ENCODE results near the gene FNBP1L. TPM values are rescaled to one million over a fixed set of nuclear protein-coding genes. Genes with fewer than 3 reads are reported as not detected.
A peak's percentile ranks its signal among the peaks of the same experiment; 100 is the strongest.

The FNBP1L gene
- total RNA-seq, 1 donor from 2014 or later: 251 TPM

- H3K27me3 Mint-ChIP-seq (ENCODE audit: unreplicated experiment): peaks cover 4% of the 10 kb centered on the region
- H3K4me1 Mint-ChIP-seq (ENCODE audit: low read depth, unreplicated experiment): peaks cover 20% of the 10 kb centered on the region
- H3K9me3 Mint-ChIP-seq (ENCODE audit: unreplicated experiment): peaks cover 12% of the 10 kb centered on the region
- no peak for DNase-seq
- TF ChIP-seq, protein P1, sequence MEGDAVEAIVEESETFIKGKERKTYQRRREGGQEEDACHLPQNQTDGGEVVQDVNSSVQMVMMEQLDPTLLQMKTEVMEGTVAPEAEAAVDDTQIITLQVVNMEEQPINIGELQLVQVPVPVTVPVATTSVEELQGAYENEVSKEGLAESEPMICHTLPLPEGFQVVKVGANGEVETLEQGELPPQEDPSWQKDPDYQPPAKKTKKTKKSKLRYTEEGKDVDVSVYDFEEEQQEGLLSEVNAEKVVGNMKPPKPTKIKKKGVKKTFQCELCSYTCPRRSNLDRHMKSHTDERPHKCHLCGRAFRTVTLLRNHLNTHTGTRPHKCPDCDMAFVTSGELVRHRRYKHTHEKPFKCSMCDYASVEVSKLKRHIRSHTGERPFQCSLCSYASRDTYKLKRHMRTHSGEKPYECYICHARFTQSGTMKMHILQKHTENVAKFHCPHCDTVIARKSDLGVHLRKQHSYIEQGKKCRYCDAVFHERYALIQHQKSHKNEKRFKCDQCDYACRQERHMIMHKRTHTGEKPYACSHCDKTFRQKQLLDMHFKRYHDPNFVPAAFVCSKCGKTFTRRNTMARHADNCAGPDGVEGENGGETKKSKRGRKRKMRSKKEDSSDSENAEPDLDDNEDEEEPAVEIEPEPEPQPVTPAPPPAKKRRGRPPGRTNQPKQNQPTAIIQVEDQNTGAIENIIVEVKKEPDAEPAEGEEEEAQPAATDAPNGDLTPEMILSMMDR (IDR thresholded peaks at IDR 0.05; ENCODE audit: partially characterized antibody, unreplicated experiment): no peak
- H3K36me3 Mint-ChIP-seq (ENCODE audit: unreplicated experiment): no peaks in the 10 kb centered on the region
- H3K27ac Mint-ChIP-seq (ENCODE audit: unreplicated experiment): peak overlapping the region; percentile 25
- no peak overlapping the region for H3K4me3 Mint-ChIP-seq (ENCODE audit: unreplicated experiment)
These were observed 70.6 kb downstream of the FNBP1L start for GRCh38 chr1:93518516-93518915.

- H3K4me1 Mint-ChIP-seq (ENCODE audit: low read depth, unreplicated experiment): peaks cover 20% of the 10 kb centered on the region
- peaks cover 4% of the 10 kb centered on the region for H3K27me3 Mint-ChIP-seq (ENCODE audit: unreplicated experiment)
- no peak overlapping the region for H3K4me3 Mint-ChIP-seq (ENCODE audit: unreplicated experiment)
- TF ChIP-seq, protein P1 (IDR thresholded peaks at IDR 0.05; ENCODE audit: partially characterized antibody, unreplicated experiment): no peak
- H3K27ac Mint-ChIP-seq (ENCODE audit: unreplicated experiment): peak overlapping the region; percentile 30
- peaks cover 12% of the 10 kb centered on the region for H3K9me3 Mint-ChIP-seq (ENCODE audit: unreplicated experiment)
- no peaks in the 10 kb centered on the region for H3K36me3 Mint-ChIP-seq (ENCODE audit: unreplicated experiment)
- no peak for DNase-seq
These were observed 71.4 kb downstream of the FNBP1L start for GRCh38 chr1:93519199-93519829.

- peaks cover 4% of the 10 kb centered on the region for H3K27me3 Mint-ChIP-seq (ENCODE audit: unreplicated experiment)
- TF ChIP-seq, protein P1 (IDR thresholded peaks at IDR 0.05; ENCODE audit: partially characterized antibody, unreplicated experiment): no peak
- H3K36me3 Mint-ChIP-seq (ENCODE audit: unreplicated experiment): no peaks in the 10 kb centered on the region
- H3K4me1 Mint-ChIP-seq (ENCODE audit: low read depth, unreplicated experiment): peaks cover 25% of the 10 kb centered on the region
- H3K4me3 Mint-ChIP-seq (ENCODE audit: unreplicated experiment): no peak overlapping the region
- H3K27ac Mint-ChIP-seq (ENCODE audit: unreplicated experiment): no peak overlapping the region
- peaks cover 11% of the 10 kb centered on the region for H3K9me3 Mint-ChIP-seq (ENCODE audit: unreplicated experiment)
- DNase-seq: no peak
These were observed 73.7 kb downstream of the FNBP1L start for GRCh38 chr1:93521618-93522017.

GRCh38 chr1:93522721-93523120 lies 74.8 kb downstream of the FNBP1L start:
- Mint-ChIP-seq H3K36me3 (ENCODE audit: unreplicated experiment) (no peaks in the 10 kb centered on the region), H3K4me3 (ENCODE audit: unreplicated experiment) (no peak overlapping the region), H3K4me1 (ENCODE audit: low read depth, unreplicated experiment) (peaks cover 21% of the 10 kb centered on the region), H3K9me3 (ENCODE audit: unreplicated experiment) (peaks cover 8% of the 10 kb centered on the region), H3K27me3 (ENCODE audit: unreplicated experiment) (no peaks in the 10 kb centered on the region), H3K27ac (ENCODE audit: unreplicated experiment) (no peak overlapping the region)
- TF ChIP-seq, protein P1 (IDR thresholded peaks at IDR 0.05; ENCODE audit: partially characterized antibody, unreplicated experiment): no peak
- no peak for DNase-seq

DNA sequence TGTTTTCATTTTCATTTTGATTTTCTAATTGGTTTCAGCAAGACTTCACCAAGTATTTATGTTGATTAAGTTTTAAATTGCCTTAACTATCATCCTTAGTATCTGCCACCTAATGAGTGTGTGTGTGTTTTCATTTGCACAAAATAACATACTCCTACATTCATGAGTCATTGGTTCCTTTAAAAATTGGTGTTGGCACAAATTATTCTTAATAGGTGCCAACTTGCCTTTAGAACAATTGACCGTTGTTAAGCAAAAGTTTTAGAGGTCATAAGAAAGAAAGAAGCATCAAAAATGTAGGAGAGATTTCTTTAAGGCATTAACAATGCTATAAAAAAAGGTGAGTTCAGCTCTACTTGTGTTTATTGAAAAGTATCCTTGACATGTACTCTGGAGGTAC lies 77.5 kb downstream of the FNBP1L start:
- H3K36me3 Mint-ChIP-seq (ENCODE audit: unreplicated experiment): no peaks in the 10 kb centered on the region
- TF ChIP-seq, protein P1 (IDR thresholded peaks at IDR 0.05; ENCODE audit: partially characterized antibody, unreplicated experiment): no peak

More for the DNA sequence above, 77.5 kb downstream of the FNBP1L start:
- no peak for DNase-seq
- H3K27me3 Mint-ChIP-seq (ENCODE audit: unreplicated experiment): peaks cover 3% of the 10 kb centered on the region
- peaks cover 7% of the 10 kb centered on the region for H3K4me1 Mint-ChIP-seq (ENCODE audit: low read depth, unreplicated experiment)
- no peak overlapping the region for H3K4me3 Mint-ChIP-seq (ENCODE audit: unreplicated experiment)
- H3K27ac Mint-ChIP-seq (ENCODE audit: unreplicated experiment): no peak overlapping the region
- H3K9me3 Mint-ChIP-seq (ENCODE audit: unreplicated experiment): peaks cover 6% of the 10 kb centered on the region

All from glutamatergic neuron (in vitro differentiated cells).